B cell (primary cell): ENCODE data around the gene GSS.

Source experiments
- CTCF ChIP-seq: fragments of 200-600 bp; IDR thresholded peaks from one replicate; pipeline ENCODE4 v1.8.0; 2022; ENCODE audit warnings: antibody characterized with exemption, mild to moderate bottlenecking
- EZH2 ChIP-seq: IDR thresholded peaks from 2 replicates; pipeline ENCODE4 v1.6.1; 2012; ENCODE audit warnings: borderline replicate concordance, low read depth, mild to moderate bottlenecking, moderate library complexity, low read length; ENCODE audit not compliant: insufficient read depth, poor library complexity, severe bottlenecking

DNA sequence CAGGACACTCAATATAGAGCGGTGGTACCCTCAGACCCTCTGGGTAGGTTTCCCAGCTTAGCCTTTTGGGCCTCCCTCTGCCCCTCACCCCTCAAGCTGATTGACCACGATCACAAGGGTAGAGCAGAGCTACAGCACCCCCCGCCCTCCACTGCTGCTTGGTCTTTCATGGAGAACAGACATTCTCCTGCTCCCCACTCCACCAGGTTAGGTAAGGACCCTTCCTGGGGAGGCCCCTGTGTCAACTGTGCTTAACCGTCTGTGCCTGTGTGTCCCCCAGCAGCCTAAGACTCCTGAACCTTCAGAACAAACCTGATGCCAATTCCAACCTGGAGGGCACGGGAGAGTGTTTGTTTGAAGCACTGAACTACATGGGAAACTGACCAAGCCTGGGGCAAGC lies 11.8 kb upstream of the GSS start:
- TF ChIP-seq CTCF: no peak
- TF ChIP-seq EZH2: no peak
